Peyer's patch (tissue), 4 donors: ENCODE results near the gene SMAD5.

Experiments used
- POLR2A ChIP-seq, 2 donors: fragments of 450-650 bp; IDR thresholded peaks; one replicate each; pipeline ENCODE4 v1.5.1; 2017; ENCODE audit warnings: antibody characterized with exemption in 2 of 2, mild to moderate bottlenecking in 2 of 2, moderate library complexity in 2 of 2
- TF ChIP-seq, protein P1 (sequence below), 6 experiments: fragments of 450-650 bp in 4 of 6; fragments of 200-600 bp in 2 of 6; sonication (generic) in 1 of 6; IDR thresholded peaks; one replicate each; pipeline ENCODE4 v1.5.1; 2017 to 2019; ENCODE audit warnings: antibody characterized with exemption in 6 of 6, mild to moderate bottlenecking in 3 of 6, moderate library complexity in 1 of 6

DNA sequence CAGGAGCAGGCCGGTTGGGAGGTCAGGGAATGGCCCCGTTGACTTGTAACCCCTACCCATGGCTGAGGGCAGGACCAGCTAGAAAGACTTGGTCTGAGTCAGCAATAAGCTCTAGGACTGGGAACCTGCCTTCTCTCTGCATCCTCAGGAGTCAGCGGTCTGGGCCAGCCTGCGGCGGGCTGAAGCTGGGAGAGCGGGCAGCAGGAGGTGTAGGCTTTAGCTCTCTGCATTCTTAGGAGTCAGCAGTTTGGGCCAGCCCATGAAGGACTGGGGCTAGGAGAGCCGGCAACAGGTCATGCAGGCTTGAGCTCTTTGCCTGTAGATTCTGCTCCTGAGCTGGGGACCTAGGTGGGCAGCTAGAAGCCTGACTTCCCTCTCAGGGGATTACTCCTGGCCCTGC is 66.8 kb downstream of the SMAD5 start:
- TF ChIP-seq, protein P1, sequence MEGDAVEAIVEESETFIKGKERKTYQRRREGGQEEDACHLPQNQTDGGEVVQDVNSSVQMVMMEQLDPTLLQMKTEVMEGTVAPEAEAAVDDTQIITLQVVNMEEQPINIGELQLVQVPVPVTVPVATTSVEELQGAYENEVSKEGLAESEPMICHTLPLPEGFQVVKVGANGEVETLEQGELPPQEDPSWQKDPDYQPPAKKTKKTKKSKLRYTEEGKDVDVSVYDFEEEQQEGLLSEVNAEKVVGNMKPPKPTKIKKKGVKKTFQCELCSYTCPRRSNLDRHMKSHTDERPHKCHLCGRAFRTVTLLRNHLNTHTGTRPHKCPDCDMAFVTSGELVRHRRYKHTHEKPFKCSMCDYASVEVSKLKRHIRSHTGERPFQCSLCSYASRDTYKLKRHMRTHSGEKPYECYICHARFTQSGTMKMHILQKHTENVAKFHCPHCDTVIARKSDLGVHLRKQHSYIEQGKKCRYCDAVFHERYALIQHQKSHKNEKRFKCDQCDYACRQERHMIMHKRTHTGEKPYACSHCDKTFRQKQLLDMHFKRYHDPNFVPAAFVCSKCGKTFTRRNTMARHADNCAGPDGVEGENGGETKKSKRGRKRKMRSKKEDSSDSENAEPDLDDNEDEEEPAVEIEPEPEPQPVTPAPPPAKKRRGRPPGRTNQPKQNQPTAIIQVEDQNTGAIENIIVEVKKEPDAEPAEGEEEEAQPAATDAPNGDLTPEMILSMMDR (IDR thresholded peaks at IDR 0.05) = no peak
- TF ChIP-seq POLR2A (IDR thresholded peaks at IDR 0.05) = no peak
